Activated CD8-positive, alpha-beta memory T cell treated with anti-CD3 and anti-CD28 coated beads, Interleukin-2, amount 50 U/mL, for 24 hours (primary cell): ENCODE data around the gene NDFIP1.

Experiments
- DNase-seq: peaks from one replicate; pipeline ENCODE4 v3.0.0-alpha.2; 2020; ENCODE audit errors: extremely low read depth

NDFIP1 gene

GRCh38 chr5:142189813-142190212 is 81.2 kb downstream of the NDFIP1 start:
- no peak for DNase-seq

DNA sequence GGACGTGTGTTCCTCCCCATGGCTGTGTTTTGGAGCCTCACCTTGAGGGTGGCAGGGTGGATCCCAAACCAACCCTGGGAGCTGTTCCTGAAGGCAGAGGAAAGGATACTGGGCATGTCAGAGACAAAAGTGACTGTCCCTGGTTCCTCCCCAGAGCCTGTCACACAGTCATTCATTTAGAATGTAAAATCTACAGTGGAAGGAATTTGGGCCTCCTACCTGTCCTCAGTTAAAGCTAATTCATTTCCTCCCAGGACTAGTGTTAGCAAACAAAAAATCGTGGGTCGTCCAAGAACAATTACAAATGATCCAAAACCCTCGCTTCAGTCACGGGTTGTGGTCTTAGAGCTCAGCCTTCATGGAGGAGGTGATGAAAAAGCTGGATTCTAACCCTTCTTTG is 83.2 kb downstream of the NDFIP1 start:
- no peak for DNase-seq

- no peak for DNase-seq
These were observed 83.9 kb downstream of the NDFIP1 start for GRCh38 chr5:142192286-142193113.

- DNase-seq = no peak
These were observed 84.5 kb downstream of the NDFIP1 start for GRCh38 chr5:142193114-142193428.

DNA sequence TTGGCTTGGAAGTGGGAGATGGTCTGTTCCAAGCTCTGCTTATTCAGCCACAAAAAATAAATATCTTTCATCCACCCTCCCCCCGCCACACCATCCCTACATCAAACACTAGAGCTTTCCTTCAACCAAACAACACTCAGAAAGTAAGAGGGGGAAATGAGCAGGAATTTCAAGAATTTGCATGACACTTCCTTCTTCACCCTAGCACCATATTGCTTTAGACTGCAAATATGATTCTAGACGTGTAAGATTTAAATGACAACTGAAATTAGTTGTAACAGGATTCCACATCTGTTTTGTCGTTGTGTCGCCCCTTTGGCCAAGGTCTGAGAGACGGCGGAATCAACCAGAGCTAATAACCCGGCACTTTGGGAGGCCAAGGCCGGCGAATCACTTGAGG is 88.5 kb downstream of the NDFIP1 start:
- DNase-seq = no peak

DNA sequence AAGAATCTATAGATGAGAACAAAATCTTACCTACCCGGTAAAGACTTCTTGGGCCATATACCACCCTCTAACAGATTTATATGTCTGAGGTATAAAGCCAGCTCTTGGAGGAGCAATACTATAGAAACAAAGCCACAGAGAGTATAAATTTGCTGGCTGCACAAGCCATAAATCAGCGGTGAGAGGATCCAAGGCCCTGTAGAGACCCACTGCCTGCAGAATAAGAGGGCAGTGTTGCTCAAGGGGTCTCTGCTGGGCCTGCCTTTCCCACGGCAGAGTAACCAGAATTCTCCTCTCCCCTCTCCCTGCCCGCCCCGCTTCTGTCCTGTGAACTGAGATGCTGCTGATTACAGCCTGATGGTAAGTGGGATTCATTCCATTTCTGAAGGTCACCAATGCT is 89.2 kb downstream of the NDFIP1 start:
- DNase-seq = no peak

- no peak for DNase-seq
These were observed 90.8 kb downstream of the NDFIP1 start for GRCh38 chr5:142199388-142199787.

DNA sequence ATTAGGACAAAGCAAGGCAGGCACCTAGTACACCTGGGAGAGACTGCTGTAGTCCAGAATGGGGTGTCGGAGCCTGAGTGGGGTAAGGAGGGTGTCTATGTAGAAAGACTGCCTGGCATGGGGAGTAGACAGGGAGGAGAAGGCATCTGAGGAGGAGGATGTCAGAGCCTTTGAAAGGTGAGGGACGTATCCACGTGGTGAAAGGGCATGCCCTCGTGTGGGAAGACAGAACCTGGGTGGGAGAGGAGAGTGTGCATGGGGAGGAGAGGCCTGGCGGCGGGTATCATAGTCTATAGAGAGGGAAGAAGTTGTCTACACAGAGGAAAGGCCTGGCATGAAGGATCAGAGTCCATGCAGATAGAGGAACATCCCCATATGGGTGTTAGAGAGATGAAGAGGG is 91.8 kb downstream of the NDFIP1 start:
- DNase-seq = no peak

- no peak for DNase-seq
These were observed 92.9 kb downstream of the NDFIP1 start for GRCh38 chr5:142201471-142201887.

GRCh38 chr5:142202282-142202681 is 93.7 kb downstream of the NDFIP1 start:
- DNase-seq = no peak
